Erythroblast (primary cell): Measurements from ENCODE around the gene EMP3.

ENCODE experiments used
- GATA1 ChIP-seq: IDR thresholded peaks from 2 replicates; pipeline ENCODE4 v1.6.1; 2011; ENCODE audit warnings: low read depth, mild to moderate bottlenecking, control low read depth, low read length, moderate library complexity
- POLR2A ChIP-seq: IDR thresholded peaks from 2 replicates; pipeline ENCODE4 v1.6.1; 2011; ENCODE audit warnings: mild to moderate bottlenecking, low read length

GRCh38 chr19:48292798-48293197 lies 32.6 kb upstream of the EMP3 start:
- TF ChIP-seq POLR2A, result no peak
- TF ChIP-seq GATA1, result no peak
